Astrocyte of the cerebellum (primary cell): ENCODE measurements around the gene PRKN.

Experiments used
- DNase-seq: peaks from one replicate; pipeline ENCODE4 v3.0.0-alpha.2; 2011; ENCODE audit warnings: low read depth
- H3K4me3 ChIP-seq: 2 replicates; pipeline ENCODE4 v1.5.1; 2011; ENCODE audit warnings: mild to moderate bottlenecking, low read depth, low read length, moderate library complexity
- in situ Hi-C: cut with HindIII; loops from 2 replicates; pipeline ENCODE4 v1.10.0; 2017; ENCODE audit warnings: low sequenced_read_pairs
- TF ChIP-seq, protein P1 (sequence below): IDR thresholded peaks from 2 replicates; pipeline ENCODE4 v1.5.1; 2012; ENCODE audit warnings: low read length, low read depth, moderate library complexity, mild to moderate bottlenecking; ENCODE audit errors: missing control alignments

The PRKN gene

DNA sequence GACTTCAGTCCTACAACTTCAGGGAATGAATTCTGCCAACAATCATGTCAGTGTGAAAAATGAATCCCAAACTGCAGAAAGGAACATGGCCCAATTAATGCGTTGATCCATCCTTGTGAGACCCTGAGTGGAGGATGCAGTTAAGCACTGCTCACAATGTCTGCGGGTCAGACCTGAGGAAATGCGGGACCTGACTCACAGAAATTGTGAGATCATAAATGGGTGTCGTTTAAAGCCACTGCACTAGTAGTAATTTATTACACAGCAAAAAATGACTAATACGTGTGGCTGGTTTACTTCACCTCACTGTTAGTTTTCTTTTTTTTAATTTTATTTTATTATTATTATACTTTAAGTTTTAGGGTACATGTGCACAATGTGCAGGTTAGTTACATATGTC, 505.0 kb downstream of the PRKN start:
- in situ Hi-C loops: no loop called here
- TF ChIP-seq, protein P1, sequence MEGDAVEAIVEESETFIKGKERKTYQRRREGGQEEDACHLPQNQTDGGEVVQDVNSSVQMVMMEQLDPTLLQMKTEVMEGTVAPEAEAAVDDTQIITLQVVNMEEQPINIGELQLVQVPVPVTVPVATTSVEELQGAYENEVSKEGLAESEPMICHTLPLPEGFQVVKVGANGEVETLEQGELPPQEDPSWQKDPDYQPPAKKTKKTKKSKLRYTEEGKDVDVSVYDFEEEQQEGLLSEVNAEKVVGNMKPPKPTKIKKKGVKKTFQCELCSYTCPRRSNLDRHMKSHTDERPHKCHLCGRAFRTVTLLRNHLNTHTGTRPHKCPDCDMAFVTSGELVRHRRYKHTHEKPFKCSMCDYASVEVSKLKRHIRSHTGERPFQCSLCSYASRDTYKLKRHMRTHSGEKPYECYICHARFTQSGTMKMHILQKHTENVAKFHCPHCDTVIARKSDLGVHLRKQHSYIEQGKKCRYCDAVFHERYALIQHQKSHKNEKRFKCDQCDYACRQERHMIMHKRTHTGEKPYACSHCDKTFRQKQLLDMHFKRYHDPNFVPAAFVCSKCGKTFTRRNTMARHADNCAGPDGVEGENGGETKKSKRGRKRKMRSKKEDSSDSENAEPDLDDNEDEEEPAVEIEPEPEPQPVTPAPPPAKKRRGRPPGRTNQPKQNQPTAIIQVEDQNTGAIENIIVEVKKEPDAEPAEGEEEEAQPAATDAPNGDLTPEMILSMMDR: no peak
- no peak overlapping the region for H3K4me3 ChIP-seq
- DNase-seq: no peak

DNA sequence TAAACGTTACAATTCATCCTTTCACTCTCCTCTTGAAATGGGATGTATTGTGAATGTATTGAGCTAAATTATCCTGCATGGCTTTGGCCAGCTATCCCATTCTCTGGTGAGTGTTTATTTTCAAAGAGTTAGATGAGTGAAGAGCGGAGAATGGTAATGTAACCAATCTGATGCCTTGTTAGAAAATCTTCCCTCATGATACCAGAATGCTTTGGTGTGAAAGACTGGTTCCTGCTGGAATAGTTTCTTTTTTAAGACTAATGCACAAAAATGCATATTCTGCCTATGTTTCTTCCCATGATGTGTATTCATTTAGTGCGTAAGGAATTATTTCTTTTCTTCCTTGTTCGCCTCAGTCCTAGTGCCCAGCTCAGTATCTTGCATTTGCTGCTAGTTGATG, 506.7 kb downstream of the PRKN start:
- no peak overlapping the region for H3K4me3 ChIP-seq
- DNase-seq: no peak
- TF ChIP-seq, protein P1: no peak
- in situ Hi-C loops: no loop called here

DNA sequence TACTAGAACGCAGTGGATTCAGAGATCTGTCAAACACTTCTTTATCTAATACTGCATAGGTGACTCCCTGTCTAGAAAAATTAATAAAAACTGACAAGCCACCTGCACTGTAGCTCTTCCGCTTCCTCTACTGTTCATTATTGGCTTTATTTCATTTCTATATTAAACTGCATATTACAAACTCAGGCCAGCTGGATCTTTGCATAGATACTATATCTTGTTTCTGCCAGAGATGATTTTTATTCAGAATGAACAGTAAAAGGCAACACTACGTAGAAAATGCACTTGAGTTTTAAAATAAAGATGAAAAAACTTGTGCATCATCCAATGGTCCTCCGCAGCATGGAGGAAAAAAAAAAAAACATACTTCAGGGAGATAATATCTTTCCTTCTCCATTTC, 508.3 kb downstream of the PRKN start:
- in situ Hi-C loops: no loop called here
- no peak for DNase-seq
- H3K4me3 ChIP-seq: no peak overlapping the region
- TF ChIP-seq, protein P1: no peak

DNA sequence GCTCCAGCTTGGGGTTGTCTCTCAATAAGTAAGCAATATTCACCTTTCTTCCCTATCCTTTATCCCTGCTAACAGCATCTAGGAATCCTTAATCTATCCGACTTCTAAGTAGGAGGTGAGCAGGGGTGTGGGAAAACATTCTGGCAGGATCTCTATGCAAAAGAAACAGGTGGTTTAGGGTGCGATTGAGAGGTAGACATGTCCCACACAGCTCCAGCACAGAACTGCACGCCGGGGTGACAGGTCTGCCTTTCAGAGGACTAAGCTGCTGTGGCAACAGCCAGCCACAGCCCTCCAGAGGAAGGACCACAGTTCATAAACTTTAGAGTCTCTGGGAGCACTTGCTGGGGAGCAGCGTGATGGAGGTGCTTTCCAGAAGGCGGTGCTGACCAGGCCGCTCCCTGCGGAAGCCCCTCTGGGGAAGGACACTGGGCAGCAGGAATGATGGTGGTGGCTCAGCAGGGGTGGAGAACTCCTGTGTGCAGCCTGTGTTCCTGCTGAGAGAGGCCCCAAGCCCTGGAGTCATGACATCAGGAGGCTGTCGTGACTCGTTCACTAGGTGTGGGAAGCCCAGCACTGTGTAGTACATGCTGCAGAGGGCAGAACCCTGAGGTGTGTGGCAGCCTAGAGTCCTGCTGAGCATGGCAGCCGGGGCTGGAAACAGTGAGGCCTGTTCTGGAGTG, 509.6 kb downstream of the PRKN start:
- in situ Hi-C loops: no loop called here
- TF ChIP-seq, protein P1: no peak
- H3K4me3 ChIP-seq: no peak overlapping the region
- DNase-seq: no peak

DNA sequence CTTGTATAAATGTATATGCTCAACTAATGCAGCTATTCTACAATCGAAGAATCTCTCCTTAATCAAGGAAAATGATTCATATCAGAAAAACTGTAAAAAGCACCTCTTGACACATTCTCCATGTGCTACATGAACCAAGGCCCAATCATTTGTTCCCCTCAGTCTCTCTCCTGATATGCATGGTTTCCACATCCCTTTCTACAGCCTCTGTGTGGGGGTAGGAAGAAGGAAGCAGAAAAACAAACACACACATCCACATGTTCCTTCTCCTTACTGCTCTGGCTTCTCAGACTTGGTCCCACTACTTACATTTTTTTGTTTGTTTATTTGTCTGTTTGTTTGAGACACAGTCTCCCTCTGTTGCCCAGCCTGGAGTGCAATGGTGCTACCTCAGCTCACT, 510.5 kb downstream of the PRKN start:
- no peak overlapping the region for H3K4me3 ChIP-seq
- TF ChIP-seq, protein P1: no peak
- in situ Hi-C loops: no loop called here
- DNase-seq: no peak

DNA sequence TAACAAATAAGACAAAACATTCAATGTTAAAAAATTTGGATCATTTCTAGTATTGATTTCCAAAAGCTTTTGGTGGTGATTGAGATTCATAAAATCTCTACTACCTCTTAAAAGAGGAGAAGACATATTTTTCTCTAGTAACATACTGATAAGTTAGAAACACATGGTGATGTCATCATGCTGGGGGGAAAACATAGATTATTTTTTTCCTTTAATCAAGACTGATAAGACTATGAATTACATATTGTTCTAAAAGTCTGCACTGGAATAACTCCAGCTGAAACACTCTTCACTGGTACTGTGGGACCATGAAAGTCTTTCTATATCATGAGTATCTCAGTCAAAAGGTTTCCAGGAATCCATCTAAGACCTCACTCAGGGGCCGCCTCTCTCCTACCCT, 515.8 kb downstream of the PRKN start:
- DNase-seq: no peak
- H3K4me3 ChIP-seq: no peak overlapping the region
- TF ChIP-seq, protein P1: no peak
- in situ Hi-C loops: no loop called here

DNA sequence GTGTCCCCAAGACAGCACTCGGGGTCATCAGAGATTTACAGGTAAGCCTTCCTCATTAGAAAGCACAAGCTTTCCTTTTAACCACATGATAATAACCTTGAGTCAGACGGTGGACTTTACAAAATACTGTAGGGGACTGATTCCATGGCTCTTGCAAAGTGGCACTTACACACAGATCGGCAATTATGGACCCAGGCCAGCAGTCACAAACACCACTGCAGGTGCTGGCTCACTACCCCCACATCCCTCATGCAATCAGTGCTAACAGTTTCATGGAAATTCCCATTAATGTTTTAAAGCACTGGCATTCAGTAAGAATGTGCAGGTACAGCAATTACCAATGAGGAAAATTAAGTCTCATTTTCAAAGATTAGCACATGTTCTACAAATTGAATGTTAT, 516.5 kb downstream of the PRKN start:
- DNase-seq: no peak
- H3K4me3 ChIP-seq: no peak overlapping the region
- in situ Hi-C loops: no loop called here
- TF ChIP-seq, protein P1: no peak
